HG02571 (cell line): ENCODE results near the gene CGB5.
"Not testable (repeated sequence)": the region's sequence is repeated elsewhere in the genome, so short reads cannot be mapped to it uniquely, and the experiment has no call there.

ENCODE experiments used
- ATAC-seq: cut with Tn5 transposase; IDR thresholded peaks from one replicate; pipeline ENCODE4 v1.9.1; 2021; ENCODE audit warnings: mild to moderate bottlenecking, moderate library complexity; ENCODE audit not compliant: unreplicated experiment

Gene CGB5

GRCh38 chr19:49043548-49043947 lies at the start of gene CGB5:
Gene CGB5 (plus strand): TSS chr19:49043848. CDS start chr19:49044210, 362 bp downstream.
- ATAC-seq: not testable (repeated sequence)

DNA sequence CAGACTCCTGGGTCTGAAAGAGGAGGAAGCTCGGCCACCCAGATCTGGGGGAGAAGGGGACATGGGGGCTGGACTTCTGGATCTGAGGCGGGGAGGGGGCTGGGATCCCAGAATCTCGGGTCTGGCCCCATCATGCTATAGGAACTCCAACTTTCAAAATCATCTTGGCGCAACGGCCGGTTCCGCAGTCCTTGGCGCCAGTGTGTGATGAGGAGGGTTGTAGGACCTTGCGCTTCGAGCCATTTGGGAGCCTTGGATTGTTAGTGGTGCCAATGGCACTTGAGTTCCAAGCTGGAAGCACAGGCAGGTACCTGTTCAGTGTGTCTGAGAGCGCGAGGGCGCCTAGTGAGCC lies 49.6 kb upstream of the CGB5 start:
- ATAC-seq: no peak

DNA sequence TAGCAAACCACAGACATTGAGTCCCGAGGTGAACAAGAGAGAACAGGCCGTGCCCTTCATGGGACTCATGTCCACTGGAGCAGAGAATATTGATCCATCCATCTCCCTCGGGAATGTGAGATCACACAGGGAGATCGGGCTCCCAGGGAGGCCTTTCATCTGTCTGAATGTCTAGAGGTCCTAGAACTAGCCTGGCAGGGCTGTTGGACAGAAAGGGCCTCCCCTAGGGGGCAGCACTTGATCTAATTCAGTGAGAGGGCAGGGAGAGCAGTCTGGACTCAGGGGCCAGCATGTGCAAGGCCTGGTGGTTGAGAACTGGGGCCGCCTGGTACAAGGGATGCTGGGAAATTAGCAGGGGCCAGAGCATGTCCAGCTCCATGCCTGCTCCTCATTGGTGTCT lies 45.7 kb upstream of the CGB5 start:
- no peak for ATAC-seq

DNA sequence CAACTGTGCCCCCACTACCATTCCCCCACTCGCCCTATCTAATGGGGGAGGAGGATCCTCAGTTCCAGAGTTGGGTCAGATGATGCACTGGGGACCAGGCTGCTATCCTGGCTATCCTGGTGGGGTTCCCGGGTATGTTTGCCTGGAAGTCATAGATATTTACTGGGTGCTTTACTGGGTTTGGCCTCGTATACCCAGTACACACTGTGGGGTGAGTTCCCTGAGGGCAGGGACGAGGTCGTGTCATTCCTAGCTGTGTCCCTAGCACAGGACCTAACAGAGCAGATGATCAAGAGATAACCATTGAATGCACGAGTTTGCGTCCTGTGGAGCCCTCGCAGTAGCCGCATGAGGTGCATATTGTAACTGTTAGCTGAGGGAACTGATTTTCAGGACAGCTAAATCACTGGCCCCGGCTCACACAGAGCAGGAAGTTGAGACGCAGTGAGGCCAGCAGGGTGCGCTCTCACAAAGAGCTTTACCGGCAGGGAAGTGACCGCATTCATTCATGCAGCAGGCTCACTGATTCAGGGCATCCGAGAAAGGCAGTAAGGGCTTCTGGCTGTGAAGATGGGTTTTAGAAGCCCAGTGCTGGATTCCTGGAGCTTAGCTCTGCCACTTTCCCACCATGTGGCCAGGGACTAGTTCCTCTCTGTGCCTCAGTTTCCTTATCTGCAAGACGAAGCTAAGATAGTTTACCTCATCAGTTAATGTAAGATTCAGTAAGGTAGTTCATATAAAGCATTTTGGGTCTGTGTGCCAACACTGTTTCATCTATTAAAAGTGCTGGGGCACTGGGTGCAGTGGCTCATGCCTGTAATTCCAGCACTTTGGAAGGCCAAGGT lies 43.9 kb upstream of the CGB5 start:
- no peak for ATAC-seq

GRCh38 chr19:49004133-49004532 lies 39.5 kb upstream of the CGB5 start:
- no peak for ATAC-seq

DNA sequence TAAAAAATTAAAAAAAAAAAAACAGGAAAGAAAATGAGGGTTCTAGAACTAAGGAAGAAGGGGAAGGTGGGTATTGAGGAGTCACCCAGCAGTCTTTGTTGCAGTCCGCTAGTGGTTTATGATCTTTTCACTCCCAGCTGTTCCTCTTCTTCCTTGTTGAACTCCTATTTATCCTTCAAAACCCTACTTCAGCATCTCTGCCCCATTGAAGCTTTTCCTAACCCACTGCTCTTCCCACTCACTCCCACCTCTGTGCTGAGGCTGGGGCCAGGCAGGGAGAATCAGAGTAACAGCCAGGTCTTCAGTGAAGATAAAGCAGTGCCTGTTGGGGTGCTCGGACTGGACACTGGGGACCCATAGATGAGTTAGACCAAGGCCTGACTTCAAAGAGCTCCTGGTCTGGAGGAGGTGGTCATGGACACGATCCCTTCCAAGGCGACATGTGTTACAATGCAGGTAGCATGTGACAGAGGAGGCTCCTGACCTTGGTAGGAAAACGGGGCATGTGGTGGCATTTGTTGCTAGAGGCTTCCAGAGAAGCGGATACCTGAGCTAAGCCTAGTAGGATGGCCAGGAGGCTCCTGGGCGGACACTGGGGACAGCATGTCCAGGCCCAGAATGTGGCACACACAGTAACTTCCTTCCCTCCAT lies 38.6 kb upstream of the CGB5 start:
- ATAC-seq: no peak

DNA sequence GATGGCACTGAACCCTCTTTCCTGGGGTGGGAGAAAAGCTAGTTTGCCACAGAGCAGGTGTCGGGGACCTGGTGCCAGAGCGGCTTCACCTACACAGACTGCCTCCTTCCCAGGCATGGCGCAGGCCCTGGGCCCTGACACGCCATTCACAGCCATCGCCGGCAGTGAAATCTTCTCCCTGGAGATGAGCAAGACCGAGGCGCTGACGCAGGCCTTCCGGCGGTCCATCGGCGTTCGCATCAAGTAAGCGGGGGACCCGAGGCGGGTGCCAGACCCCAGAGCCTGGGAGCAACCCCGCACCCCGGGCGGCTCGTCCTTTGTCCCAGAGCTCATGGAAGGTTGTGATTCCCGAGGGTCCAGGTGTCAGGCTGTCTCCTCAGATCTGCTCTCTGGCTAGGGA lies 36.7 kb upstream of the CGB5 start:
- ATAC-seq: no peak

DNA sequence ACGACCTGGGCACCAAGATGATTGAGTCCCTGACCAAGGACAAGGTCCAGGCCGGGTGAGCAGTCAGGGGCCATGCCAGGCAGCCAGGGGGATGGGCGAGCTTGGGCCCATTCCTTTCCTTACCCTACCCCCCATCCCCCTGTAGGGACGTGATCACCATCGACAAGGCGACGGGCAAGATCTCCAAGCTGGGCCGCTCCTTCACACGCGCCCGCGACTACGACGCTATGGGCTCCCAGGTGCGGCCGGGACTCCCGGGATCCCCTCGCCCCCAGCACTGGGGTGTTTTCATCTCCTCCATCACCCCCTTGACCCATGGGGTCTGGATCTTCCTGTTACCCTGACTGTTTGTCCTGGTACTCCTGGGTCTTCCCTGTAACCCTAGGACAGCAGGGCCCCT lies 33.8 kb upstream of the CGB5 start:
- ATAC-seq: no peak

DNA sequence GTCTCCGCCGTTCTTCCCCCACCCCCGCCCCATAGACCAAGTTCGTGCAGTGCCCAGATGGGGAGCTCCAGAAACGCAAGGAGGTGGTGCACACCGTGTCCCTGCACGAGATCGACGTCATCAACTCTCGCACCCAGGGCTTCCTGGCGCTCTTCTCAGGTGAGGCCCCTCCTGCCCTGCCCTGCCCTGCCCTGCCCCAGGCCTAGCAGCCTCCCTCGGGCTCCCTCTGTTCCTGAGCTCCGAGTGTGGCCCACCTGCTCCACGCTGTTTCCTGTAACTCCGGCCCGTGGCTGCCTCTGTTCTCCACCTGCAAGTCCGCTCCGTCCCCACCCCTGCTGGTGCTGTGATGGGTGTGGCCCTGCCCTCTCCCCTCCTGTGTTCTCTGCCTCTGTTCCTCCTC lies 33.2 kb upstream of the CGB5 start:
- no peak for ATAC-seq

GRCh38 chr19:49011194-49011593 lies 32.5 kb upstream of the CGB5 start:
- ATAC-seq: no peak

DNA sequence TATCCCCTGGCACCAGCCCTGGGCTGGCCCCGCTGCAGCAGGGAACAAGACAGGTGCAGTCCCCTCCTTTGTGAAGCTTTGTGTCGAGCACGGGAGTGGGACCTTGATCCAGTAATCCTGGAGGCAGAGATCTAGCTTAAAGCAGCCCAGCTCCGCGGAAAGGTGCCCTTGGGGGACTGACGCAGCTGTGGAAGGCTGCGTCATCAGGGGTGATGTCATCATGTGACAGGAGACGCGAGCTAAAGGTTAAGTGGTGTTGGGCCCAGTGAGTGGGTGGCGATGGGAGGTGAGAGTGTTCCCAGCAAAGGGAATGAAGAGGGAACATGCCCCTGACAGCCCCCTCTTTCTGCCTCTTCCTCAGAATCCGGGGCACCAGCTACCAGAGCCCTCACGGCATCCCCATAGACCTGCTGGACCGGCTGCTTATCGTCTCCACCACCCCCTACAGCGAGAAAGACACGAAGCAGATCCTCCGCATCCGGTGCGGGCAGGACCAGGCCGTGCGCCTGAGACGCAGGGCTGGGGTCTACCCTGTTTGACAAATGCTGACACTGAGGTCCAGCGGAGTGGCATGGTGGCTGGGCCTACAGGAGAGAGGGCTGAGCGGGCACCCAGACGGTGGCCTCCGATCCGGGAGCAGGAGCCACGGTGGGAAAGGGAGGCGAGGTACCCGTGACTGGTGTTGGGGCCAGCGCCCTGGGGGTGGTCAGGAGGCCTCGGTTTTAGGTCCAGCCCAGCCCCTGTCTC lies 29.4 kb upstream of the CGB5 start:
- ATAC-seq: no peak

GRCh38 chr19:49014870-49015255 lies 28.8 kb upstream of the CGB5 start:
- ATAC-seq: no peak

- no peak for ATAC-seq
These were observed 27.4 kb upstream of the CGB5 start for GRCh38 chr19:49016067-49016839.

- no peak for ATAC-seq
These were observed 26.5 kb upstream of the CGB5 start, which contains the start of gene LHB for GRCh38 chr19:49017041-49017665. Gene LHB (minus strand): TSS chr19:49017091. CDS start chr19:49017081, 10 bp downstream.

GRCh38 chr19:49017666-49018351 lies 25.8 kb upstream of the CGB5 start:
- ATAC-seq: no peak

DNA sequence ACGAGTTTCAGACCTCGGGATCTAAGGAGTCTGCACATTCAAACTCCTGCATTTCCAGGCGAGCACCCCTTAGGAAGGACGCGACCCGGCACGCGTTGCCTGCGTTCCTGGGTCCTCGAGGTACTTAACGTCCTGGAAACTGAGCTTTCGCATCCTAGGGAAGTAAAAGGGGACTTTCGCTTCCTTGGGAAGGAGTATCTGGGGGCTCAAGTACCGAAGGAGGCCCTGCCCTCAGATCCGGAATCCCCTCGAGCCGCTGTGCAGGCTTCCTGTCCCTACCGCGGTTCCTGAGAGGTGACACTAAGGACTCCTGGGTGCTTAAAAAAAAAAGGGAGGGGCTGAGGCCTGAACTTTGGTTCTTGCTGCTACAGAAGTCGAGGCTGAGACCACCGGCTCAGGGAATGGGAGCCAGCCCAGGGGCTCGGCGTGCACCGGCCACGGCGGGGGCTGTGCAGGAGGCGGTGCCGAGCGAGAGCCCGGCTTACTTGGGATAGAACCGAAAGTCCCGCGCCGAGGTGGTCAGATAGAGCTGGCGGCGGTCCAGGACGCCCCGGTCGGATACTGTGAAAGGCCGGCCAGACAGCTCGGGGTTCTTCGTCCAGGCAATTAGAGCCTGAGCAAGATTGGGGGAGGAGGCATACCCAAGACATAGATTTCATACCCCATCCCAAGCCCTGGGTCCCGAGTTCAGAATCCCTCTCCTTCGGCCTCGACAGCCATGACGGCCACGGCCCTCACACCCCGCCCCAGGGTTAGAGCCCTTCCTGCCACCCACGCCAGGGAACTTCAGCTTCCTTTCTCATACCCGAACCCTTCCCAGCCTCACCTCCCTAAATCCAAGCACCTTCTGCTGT lies 25.0 kb upstream of the CGB5 start:
- not testable (repeated sequence) for ATAC-seq

DNA sequence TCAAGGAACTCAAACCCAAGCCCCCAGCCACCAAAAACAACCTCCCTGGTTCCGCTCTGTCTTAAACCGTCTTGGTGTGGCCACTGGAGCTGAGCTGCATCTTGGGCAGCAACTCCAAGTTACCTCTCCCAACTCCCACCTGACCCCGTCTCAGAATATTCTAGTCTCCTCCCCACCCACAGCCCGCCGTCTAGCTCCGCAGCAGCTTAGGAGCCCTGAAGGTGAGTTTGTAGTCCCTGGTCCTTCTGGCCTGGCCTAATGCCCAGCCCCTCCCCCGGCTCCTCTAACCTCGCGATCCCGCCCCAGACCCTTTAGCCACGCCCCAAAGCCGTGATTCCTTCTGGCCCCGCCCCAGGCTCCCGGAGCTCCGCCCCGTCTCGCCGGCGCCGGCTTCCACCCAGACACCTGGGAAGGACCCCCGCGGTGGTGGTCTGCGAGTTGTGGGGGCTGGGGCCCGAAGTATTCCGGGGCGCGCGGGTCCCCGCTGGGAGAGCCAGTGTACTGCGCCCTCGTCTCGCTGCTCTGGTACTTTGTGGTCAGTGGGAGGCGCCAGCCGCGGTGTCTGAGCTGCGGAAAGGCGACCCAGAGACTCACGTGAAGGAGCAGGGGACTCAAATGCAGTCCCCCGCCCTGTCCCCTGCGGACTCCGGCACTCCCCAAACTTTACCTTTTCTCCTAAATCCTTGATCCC lies 24.3 kb upstream of the CGB5 start:
- no peak for ATAC-seq

- no peak for ATAC-seq
These were observed 23.3 kb upstream of the CGB5 start for GRCh38 chr19:49020342-49020741.
